GM21447 (cell line): ENCODE results near the gene JPH3.

Source experiments
- ATAC-seq: cut with Tn5 transposase; IDR thresholded peaks from one replicate; pipeline ENCODE4 v1.9.1; 2021; ENCODE audit not compliant: unreplicated experiment

JPH3 gene

DNA sequence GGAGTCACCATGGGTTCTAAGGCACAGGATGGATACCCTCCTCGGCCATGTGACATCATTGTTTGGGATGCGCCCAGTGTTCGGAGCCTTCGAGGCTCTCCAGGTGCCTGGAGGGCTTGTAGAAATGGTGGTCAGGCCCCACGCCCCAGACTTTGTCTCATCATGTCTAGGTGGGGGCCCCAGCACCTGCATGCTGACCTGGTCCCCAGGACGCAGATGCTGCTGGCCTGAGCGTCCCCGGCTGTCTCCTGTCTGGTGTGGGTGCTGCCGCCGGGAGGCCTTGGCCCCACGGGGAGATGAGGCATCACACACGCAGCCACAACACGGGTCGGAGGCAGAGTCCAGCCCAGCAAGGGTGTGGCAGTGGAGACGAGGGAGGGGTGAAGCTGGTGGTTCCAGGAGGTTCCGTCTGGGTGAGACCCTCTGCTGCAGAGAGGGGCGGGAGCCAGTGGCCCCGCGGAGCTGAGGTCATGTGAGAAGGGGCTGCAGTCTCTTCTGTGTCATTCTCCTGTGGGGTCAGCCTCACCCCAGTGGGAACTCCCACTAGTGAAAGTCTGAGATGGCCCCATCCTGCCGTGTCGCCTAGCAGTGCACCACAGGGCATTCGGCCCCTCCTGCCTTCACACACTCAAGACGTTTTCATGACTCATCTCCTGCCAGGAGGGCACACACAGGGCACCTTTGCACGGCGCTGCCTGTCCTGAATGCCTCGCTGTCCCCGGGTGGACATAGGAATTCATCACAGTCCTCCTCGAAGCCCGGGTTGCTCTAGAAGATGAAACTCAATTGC is 46.6 kb downstream of the JPH3 start:
- no peak for ATAC-seq

DNA sequence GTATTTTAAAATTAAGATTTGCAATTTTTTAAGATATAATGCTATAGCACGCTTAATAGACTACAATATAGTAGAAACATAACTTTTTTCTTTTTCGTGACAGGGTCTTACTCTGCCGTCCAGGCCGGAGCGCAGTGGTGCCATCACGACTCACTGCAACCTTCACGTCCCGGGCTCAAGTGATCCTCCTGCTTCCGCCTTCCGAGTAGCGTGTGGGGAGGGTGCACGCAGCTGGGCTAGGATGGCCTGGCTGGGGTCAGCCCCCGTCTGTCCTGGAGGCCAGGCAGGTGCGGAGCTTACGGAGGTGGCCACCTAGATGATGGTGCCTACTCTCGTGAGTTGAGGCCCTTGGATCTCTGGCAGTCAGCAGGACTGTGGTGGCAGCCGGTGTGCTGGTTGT is 50.1 kb downstream of the JPH3 start:
- no peak for ATAC-seq

DNA sequence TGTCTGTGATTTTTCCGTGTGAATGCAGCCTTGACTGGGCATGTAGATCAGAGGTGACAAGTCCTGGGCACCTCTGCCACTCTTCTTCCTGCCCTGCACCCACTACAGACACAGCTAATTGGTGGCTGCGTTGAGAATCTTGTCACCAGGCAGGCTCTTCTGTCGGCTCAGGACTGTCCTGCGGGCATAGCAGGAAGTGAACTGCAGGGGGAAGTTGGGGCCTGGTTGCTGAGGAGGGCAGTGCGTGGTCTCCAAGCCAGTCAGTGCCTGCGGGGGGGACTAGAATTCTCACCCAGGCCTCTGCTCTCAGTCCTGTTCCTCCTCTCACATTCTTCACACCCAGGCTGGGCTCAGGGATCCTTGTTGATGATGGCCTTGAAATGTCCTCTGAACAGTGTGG is 50.5 kb downstream of the JPH3 start:
- no peak for ATAC-seq

GRCh38 chr16:87653234-87653633 is 50.9 kb downstream of the JPH3 start:
- ATAC-seq = no peak

DNA sequence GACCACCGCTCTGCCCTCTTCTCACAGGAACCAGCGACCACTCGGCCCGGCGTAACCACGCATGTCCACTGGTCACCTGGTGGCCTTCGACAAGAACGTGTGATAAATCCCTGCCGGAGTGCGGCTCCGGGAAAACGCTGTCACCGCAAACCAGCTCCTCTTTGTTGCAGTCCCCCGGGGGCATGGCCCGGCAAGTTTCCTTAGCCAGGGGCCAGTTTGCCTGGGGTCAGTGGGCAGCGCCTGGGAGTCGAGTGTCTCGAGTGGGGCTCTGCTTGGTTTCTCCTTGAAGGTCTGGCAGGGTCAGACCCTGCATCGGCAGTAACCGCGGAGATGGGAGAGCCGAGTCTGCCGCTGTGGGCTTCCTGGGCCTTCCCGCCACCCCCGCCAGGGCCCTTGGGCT is 52.5 kb downstream of the JPH3 start:
- no peak for ATAC-seq

- no peak for ATAC-seq
Observed at GRCh38 chr16:87656328-87656727, 54.0 kb downstream of the JPH3 start.

DNA sequence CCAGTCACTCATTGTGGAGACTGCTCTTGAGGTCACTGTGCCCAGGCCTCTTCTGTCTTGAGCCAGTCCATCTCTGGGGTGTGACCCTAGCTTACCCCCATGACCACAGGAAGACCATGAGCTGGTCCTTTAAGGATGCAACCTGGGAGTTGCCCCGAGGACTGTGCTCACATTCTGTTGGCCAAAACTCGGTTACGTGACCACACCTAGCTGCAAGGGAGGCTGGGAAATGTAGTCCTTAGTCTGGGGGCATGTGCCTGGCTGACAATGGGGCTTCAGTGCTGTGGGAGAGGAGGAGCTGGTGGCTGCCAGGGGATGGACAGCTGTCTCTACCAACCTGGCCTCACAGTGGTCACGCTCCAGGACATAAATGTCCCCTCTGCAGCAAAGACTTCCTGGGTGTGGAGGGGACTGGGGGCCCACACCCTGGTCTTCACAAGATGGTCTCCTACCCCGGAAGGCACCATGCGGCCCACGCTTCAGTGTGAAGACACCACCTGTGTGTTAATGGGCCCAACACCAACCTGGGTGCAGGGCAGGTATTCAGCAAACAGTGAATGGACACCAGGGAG is 55.4 kb downstream of the JPH3 start:
- ATAC-seq = no peak

DNA sequence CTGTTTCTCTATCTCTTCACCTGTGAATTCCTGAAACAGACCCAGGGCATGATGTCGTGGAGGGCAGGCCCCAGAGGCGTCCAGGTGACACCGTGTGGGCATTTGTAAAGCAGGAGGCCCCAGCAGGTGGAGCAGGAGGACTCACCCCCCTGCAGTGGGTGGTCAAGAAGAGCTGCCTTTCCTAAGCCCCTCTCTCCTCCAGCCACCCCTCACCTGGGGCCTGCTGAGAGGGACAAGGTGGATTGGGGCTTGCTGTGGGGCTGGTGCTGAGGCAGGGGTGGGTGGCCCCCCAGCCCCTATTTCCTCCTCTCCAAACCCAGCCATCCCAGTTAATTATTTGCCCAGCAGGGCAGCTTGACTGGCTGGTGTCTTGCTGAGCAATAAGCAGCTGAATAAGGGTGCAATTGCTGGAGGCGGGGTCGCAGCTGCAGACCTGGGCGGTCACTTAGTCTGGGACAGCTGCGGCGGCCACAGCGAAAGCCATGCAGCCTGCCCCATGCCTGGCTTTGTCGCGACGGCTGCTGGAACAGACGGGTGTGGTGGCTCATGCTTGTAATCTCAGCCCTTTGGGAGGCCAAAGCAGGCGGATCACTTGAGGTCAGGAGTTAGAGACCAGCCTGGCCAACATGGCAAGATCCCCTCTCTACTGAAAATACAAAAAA is 56.4 kb downstream of the JPH3 start:
- no peak for ATAC-seq

GRCh38 chr16:87661561-87661960 is 59.3 kb downstream of the JPH3 start:
- ATAC-seq = no peak

GRCh38 chr16:87662254-87663204 is 60.2 kb downstream of the JPH3 start:
- no peak for ATAC-seq

- no peak for ATAC-seq
Observed at GRCh38 chr16:87664792-87665191, 62.5 kb downstream of the JPH3 start.

GRCh38 chr16:87665193-87665592 is 62.9 kb downstream of the JPH3 start:
- no peak for ATAC-seq

- ATAC-seq = no peak
Observed at GRCh38 chr16:87666919-87667318, 64.6 kb downstream of the JPH3 start.

GRCh38 chr16:87667443-87667842 is 65.1 kb downstream of the JPH3 start:
- no peak for ATAC-seq

DNA sequence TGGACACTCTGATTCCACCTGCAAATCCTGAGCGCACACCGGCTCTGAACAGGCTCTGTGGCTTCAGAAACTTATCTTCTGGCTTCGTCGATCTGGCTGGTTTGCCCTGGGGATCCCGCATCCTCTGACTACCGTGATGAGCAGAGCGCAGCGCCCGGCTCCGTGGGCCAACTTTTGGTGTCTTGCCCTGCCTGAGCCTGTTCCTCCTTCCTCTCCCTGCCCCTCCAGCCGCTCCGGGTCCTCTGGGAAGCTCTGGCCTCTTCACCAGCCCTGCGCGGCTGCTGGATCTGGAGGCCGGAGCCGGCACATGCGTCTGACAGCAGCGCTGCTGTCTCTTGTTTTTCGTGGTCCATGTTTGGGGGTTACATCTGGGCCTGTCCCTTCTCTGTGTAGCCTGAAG is 65.6 kb downstream of the JPH3 start:
- no peak for ATAC-seq

DNA sequence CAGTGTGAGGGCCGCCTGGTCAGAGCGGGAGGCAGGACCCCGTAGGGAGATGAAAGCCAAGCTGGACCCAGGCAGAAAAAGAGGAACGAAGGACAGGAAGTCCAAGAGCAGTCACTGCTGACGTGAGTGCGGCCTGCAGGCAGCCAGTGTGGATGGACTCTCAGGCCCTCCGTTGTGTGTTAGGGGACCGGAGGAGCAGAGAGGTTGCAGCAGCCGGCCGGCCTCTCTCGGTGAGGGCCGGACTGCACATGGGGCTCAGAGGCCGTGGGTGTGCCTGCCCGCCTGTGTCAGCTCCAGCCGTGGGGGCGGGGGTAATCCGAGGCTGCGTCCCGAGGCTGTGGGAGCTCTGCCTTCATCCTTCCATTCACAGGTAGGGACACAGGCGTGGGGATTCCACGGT is 67.4 kb downstream of the JPH3 start:
- ATAC-seq = no peak

DNA sequence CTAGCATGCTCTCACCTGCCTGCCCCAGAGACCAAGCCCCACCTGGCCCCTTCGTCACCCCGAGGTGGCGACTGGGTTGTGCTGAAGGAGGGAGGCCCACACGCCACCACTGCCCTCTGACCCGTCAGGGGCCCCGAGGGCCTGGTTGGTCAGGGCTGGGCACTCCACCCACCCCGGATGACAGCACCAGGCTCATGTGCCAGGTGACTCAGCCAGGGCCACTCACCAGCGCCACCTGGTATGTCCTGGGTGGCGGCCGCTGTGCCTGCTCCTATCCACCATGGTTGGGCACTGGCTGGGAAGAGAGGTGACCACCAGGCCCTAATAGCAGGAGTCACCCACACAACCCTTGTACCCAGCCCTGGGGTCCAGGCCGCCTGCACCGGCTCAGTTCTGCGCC is 68.9 kb downstream of the JPH3 start:
- no peak for ATAC-seq

DNA sequence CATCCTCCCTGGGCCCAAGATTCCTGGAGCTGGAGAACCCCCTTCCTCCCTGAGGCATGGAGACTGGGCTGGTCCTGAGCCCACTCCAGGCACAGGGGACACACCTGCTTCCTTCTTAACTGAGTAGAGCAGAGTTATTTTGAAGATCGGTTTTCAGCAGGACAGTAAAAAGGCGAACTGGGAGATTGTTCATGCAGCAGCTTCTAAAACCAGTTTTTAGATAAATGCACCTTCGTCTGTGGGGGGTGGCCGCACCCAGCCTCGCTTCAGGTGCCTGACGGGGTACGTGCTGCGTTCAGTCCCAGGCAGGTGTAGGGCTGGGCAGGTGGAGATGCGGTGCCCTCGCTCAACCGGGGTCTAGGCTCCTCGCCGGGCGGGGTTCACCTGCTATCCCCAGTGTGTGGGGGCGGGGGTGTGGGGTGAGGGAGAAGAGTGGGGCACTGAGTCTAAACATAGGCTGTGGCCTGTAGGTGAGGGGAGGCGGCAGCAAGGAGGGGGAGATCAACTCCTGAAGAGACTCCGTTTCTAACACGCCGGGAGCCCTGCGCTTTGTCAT is 69.5 kb downstream of the JPH3 start:
- ATAC-seq = no peak

- no peak for ATAC-seq
Observed at GRCh38 chr16:87674419-87674818, 72.1 kb downstream of the JPH3 start.

DNA sequence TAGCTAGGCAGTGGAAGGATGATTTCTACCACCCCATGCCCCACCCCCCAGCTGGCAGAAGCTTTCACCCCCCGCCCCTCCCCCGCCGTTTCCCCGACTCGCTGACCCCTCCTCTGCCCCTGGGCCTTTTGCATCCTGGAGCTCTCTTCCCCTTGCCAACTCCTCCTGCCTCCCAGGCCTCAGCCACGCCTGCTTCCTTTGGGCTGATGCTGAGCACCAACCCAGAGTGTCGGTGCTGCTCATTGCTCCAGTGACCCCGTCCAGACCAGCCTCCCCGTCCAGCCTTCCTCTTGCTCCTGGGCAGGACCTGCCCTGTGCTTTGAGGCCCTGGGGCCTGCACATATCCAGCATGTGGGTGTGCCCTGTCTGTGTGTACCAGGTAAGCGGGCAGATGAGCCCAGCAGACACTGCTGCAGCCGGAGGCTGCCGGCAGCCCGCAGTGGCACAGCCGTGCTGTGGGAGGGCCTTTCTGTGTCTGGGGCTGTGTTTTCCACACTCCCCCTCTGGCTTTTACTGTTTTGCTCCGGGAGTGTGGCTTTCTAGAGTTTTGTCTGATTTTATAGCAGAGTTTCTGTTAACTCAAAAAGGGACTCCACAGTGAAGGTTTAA is 72.9 kb downstream of the JPH3 start:
- ATAC-seq = no peak

GRCh38 chr16:87677830-87678229 is 75.5 kb downstream of the JPH3 start:
- ATAC-seq = no peak
